ENCODE data around the gene SCARB1.

Gene SCARB1

GRCh38 chr12:124745891-124746570, 117.6 kb downstream of the SCARB1 start:
- peak; percentile 96 for DNase-seq (ENCODE audit: low spot score)

- DNase-seq (ENCODE audit: low spot score): no peak
Measured at GRCh38 chr12:124745465-124745890, 118.2 kb downstream of the SCARB1 start.

- peak; percentile 71 for DNase-seq (ENCODE audit: low spot score)
Measured at GRCh38 chr12:124744659-124745464, 118.8 kb downstream of the SCARB1 start.

- DNase-seq (ENCODE audit: low spot score): no peak
Measured at GRCh38 chr12:124744273-124744640, 119.4 kb downstream of the SCARB1 start.

GRCh38 chr12:124743479-124744272, 120.0 kb downstream of the SCARB1 start:
- DNase-seq (ENCODE audit: low spot score): no peak

GRCh38 chr12:124742678-124743077, 121.0 kb downstream of the SCARB1 start:
- no peak for DNase-seq (ENCODE audit: low spot score)

GRCh38 chr12:124742111-124742510, 121.6 kb downstream of the SCARB1 start:
- DNase-seq (ENCODE audit: low spot score): no peak

- DNase-seq (ENCODE audit: low spot score): no peak
Measured at GRCh38 chr12:124741211-124741610, 122.5 kb downstream of the SCARB1 start.

GRCh38 chr12:124740691-124741137, 123.0 kb downstream of the SCARB1 start:
- DNase-seq (ENCODE audit: low spot score): no peak

- no peak for DNase-seq (ENCODE audit: low spot score)
Measured at GRCh38 chr12:124739953-124740561, 123.6 kb downstream of the SCARB1 start.

- DNase-seq (ENCODE audit: low spot score): no peak
Measured at GRCh38 chr12:124738636-124739467, 124.8 kb downstream of the SCARB1 start.

GRCh38 chr12:124737772-124738635, 125.7 kb downstream of the SCARB1 start:
- no peak for DNase-seq (ENCODE audit: low spot score)

- DNase-seq (ENCODE audit: low spot score): no peak
Measured at GRCh38 chr12:124737040-124737419, 126.6 kb downstream of the SCARB1 start.

- DNase-seq (ENCODE audit: low spot score): no peak
Measured at GRCh38 chr12:124736115-124737039, 127.3 kb downstream of the SCARB1 start.

- no peak for DNase-seq (ENCODE audit: low spot score)
Measured at GRCh38 chr12:124734224-124734788, 129.4 kb downstream of the SCARB1 start.

- DNase-seq (ENCODE audit: low spot score): no peak
Measured at GRCh38 chr12:124733086-124733485, 130.6 kb downstream of the SCARB1 start.

- DNase-seq (ENCODE audit: low spot score): peak; percentile 51
Measured at GRCh38 chr12:124732275-124733075, 131.2 kb downstream of the SCARB1 start.

- DNase-seq (ENCODE audit: low spot score): no peak
Measured at GRCh38 chr12:124731869-124732268, 131.8 kb downstream of the SCARB1 start.
